PFSK-1 (cell line): ENCODE results near the gene NPHP4.

Experiments
- POLR2AphosphoS5 ChIP-seq: IDR thresholded peaks from 2 replicates; pipeline ENCODE4 v1.6.1; 2012; ENCODE audit warnings: low read depth, mild to moderate bottlenecking, control low read depth, low read length, moderate library complexity
- TAF1 ChIP-seq: IDR thresholded peaks from 2 replicates; pipeline ENCODE4 v1.6.1; 2012; ENCODE audit warnings: low read length, control low read depth, borderline replicate concordance; ENCODE audit not compliant: insufficient read depth

DNA sequence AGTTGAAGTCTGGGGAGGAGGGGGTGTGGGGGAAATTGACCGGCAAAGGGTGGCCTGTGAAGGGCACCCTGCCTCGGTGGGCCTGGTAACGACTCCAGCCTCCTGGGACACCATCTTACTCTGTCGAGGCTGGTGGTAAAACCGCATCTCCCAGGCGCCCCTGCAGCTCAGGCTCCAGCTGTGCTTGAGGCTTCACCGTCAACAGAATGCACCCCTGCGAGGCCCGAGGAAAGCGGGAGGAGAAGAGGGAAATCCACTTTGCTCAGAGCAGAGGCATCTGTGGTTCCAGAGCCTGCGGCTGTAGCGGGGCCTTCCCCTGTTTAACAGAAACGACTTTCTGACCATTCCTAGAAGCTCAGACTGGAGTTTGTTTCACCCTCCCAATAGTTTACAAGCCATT lies 165.6 kb downstream of the NPHP4 start:
- no peak for TF ChIP-seq POLR2AphosphoS5
- TF ChIP-seq TAF1, result no peak
